ENCODE measurements around the gene KDM1A. TPM values are rescaled to one million over a fixed set of nuclear protein-coding genes. Genes with fewer than 3 reads are reported as not detected.

Gene KDM1A
- total and polyA plus RNA-seq, 2 donors (not counting 3 experiments of a cell fraction or from before 2014, with no cell fraction given) = 105 to 111 TPM

DNA sequence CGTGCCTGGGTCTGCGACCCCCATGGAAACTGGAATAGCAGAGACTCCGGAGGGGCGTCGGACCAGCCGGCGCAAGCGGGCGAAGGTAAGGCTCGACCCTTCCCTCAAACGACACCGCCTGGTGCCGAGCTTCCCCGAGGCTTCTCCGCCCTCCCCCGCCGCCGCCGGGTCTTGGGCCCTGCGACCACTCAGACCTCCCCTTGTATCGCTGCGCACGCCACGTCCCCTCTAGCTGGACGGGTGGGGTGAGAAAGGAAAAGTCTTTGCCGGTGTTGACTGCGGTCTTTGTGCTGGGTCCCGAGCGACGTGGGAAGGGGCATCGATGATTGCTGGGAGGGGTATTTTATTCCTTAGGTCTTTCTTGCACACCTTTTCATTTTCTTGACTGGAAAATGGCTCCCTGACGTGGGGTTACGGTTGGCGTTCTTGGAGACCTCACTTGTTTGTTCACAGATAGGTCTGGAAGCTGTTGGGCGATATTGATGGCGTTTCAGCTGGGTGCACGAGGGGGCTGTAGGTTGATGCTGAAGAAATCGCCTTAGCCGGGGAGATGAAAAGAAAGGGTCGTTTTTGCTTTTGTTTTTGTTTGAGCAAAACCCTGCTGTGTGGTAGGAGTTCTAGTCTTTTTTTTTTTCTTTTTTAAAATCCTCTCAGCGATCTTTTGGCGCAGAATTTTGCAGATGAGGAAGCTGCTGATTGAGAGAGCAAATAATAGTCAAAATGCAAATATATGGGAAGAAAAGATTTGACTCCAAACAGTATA is 776 bp downstream of the KDM1A start:
- FAIRE-seq = peak; percentile 66
- POLR2A ChIA-PET = interaction anchor here (0.5 kb wide), 1 partner anchor 130 kb away, joined by 3 read pairs; no protein-coding TSS in a partner anchor

More for the DNA sequence above, 776 bp downstream of the KDM1A start:
- dilution Hi-C loops (cut with MboI; ENCODE audit: extremely low pct_ligation_motif_present, low sequenced_read_pairs) = no loop called here
- peaks cover 8% of the 10 kb centered on the region for H3K4me1 ChIP-seq (ENCODE audit: control insufficient read depth, extremely low read depth, insufficient read depth, low read length)
- peak overlapping the region; percentile 96 for H3K4me2 ChIP-seq (ENCODE audit: insufficient read depth, low read length)
- H3K79me2 ChIP-seq (ENCODE audit: control insufficient read depth, insufficient read depth, low read length) = peaks cover 57% of the 10 kb centered on the region
- no peaks in the 10 kb centered on the region for H3K9me3 ChIP-seq (replicated peaks; ENCODE audit: control insufficient read depth, insufficient read depth, low read length)
- peak overlapping the region; percentile 73 for H2AFZ ChIP-seq (ENCODE audit: low read depth, low read length)
- peak overlapping the region; percentile 78 to 93 (median 85) for H3K4me3 ChIP-seq (replicated peaks in 1 of 3; ENCODE audit: insufficient read depth in 1 of 3, low read depth in 1 of 3, low read length in 3 of 3)
- H3K36me3 ChIP-seq (ENCODE audit: control insufficient read depth in 2 of 2, extremely low read depth in 1 of 2, insufficient read depth in 2 of 2, low read length in 2 of 2) = no peaks in the 10 kb centered on the region
- H3K27ac ChIP-seq (ENCODE audit: insufficient read depth, low read depth, low read length) = peak overlapping the region; percentile 51
- CTCF ChIA-PET = interaction anchor here (0.6 to 1.4 kb wide), 7 partner anchors 10 to 276 kb away, joined by 3 to 5 read pairs (median 4); no protein-coding TSS in a partner anchor
- peak; percentile 70 for DNase-seq (ENCODE audit: low read depth, low spot score)
- H4K20me1 ChIP-seq (replicated peaks; ENCODE audit: control insufficient read depth, extremely low read depth, insufficient read depth, low read length) = peaks cover 6% of the 10 kb centered on the region
- H3K27me3 ChIP-seq (ENCODE audit: control insufficient read depth in 2 of 2, insufficient read depth in 2 of 2, low read length in 2 of 2) = no peaks in the 10 kb centered on the region
- BruUV-seq (replicated peaks) = TSS peak; percentile 23
- no peak for TF ChIP-seq JUN (IDR thresholded peaks at IDR 0.05; ENCODE audit: borderline replicate concordance, insufficient read depth, insufficient read length, low read depth)
- no peak for TF ChIP-seq GATA2 (IDR thresholded peaks at IDR 0.05; ENCODE audit: insufficient read depth, insufficient read length, low read depth, low read length)
- TF ChIP-seq, protein P1, sequence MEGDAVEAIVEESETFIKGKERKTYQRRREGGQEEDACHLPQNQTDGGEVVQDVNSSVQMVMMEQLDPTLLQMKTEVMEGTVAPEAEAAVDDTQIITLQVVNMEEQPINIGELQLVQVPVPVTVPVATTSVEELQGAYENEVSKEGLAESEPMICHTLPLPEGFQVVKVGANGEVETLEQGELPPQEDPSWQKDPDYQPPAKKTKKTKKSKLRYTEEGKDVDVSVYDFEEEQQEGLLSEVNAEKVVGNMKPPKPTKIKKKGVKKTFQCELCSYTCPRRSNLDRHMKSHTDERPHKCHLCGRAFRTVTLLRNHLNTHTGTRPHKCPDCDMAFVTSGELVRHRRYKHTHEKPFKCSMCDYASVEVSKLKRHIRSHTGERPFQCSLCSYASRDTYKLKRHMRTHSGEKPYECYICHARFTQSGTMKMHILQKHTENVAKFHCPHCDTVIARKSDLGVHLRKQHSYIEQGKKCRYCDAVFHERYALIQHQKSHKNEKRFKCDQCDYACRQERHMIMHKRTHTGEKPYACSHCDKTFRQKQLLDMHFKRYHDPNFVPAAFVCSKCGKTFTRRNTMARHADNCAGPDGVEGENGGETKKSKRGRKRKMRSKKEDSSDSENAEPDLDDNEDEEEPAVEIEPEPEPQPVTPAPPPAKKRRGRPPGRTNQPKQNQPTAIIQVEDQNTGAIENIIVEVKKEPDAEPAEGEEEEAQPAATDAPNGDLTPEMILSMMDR (IDR thresholded peaks at IDR 0.05; ENCODE audit: extremely low read depth in 1 of 2, insufficient read depth in 1 of 2, low read depth in 1 of 2, low read length in 2 of 2) = no peak
- TF ChIP-seq FOS (IDR thresholded peaks at IDR 0.05; ENCODE audit: borderline replicate concordance, insufficient read depth, low read length) = no peak
- no peak for TF ChIP-seq POLR2AphosphoS5 (IDR thresholded peaks at IDR 0.05; ENCODE audit: insufficient read depth, low read depth, low read length)
- TF ChIP-seq EZH2 (IDR thresholded peaks at IDR 0.05; ENCODE audit: borderline replicate concordance, low read depth, low read length, severe bottlenecking) = no peak
- TF ChIP-seq, protein P2, sequence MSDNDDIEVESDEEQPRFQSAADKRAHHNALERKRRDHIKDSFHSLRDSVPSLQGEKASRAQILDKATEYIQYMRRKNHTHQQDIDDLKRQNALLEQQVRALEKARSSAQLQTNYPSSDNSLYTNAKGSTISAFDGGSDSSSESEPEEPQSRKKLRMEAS (IDR thresholded peaks at IDR 0.05; ENCODE audit: insufficient read depth, insufficient read length) = no peak
- TF ChIP-seq MYC (IDR thresholded peaks at IDR 0.05; ENCODE audit: low read depth, low read length) = no peak
- no peak for TF ChIP-seq POLR2A (IDR thresholded peaks at IDR 0.05; ENCODE audit: low read depth, low read length)
- H3K9me1 ChIP-seq (replicated peaks; ENCODE audit: control insufficient read depth, extremely low read depth, insufficient read depth, low read length) = no peaks in the 10 kb centered on the region
- peak overlapping the region; percentile 93 for H3K9ac ChIP-seq (replicated peaks; ENCODE audit: extremely low read depth, insufficient read depth, low read length)
- intact Hi-C loops (cut with micrococcal nuclease) = loop anchor here (2.0 kb wide), 1 partner anchor 671 kb away; the partner anchor contains the start of gene RPL11
